NCI-H128 (cell line): ENCODE measurements around the gene USP3.
A peak's percentile ranks its signal among the peaks of the same experiment; 100 is the strongest.

Source experiments
- DNase-seq: peaks from one replicate; lab custom pipeline; 2025; ENCODE audit not compliant: unreplicated experiment; lab: John Stamatoyannopoulos, UW

The USP3 gene

DNA sequence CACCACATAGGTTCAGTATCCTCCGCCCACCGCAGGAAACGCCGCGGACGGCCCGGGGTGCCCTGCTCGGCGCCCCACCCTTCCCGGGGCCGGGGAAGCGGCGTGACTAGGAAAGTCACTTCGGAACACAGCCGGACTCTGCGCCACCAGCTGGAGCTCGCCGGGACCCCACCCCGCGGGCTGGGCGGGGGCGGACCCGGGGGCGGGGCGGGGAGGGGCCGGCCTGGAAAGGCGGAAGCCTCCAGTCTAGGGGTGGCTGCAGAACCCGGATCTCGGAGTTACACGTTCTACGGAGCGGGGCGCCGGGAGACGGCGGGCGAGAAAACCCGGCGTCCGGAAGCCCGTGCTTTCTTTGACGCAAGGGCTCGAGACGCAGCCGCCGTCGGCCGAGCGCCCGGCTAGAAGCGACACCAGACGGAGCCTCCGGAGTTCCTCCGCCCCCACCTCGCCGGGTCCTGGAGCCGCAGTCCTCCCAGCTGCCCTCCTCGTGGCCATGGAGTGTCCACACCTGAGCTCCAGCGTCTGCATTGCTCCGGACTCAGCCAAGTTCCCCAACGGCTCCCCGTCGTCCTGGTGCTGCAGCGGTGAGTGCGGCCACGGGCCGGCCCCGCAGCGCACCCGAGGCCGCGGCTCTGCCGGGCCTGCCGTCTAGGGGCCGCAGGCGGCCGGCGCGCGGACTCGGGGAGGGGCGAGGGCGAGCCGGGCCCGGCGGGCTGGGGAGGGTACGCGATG, at the start of gene USP3:
TSS of gene USP3 (plus strand) at position 347 of the 732 bp plus-strand sequence. CDS start at position 494, 147 bp downstream.
- DNase-seq, result peak; percentile 78

DNA sequence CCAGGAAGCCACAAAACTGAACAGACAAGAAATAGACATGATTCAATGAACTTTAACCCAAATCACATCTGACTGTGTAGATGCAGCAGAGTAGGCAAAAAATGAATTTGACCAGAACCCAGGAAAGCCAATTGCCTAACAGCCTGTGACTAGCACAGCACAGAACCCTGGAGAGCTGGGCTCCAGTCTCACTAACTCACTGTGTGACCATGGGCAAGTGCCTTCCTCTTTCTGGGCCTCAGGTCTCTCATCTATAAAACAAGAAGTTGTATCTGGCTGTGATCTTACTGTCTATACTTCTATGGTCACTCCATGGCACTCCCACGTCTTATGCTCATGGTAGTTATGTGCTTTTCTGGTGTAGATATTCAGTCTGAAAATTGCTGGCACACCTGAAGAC, 48.1 kb upstream of the USP3 start:
- DNase-seq, result no peak

- no peak for DNase-seq
Measured at GRCh38 chr15:63457379-63457778, 47.0 kb upstream of the USP3 start.

- no peak for DNase-seq
Measured at GRCh38 chr15:63458026-63458425, 46.4 kb upstream of the USP3 start.

GRCh38 chr15:63458794-63459395, 45.5 kb upstream of the USP3 start:
- DNase-seq, result no peak

DNA sequence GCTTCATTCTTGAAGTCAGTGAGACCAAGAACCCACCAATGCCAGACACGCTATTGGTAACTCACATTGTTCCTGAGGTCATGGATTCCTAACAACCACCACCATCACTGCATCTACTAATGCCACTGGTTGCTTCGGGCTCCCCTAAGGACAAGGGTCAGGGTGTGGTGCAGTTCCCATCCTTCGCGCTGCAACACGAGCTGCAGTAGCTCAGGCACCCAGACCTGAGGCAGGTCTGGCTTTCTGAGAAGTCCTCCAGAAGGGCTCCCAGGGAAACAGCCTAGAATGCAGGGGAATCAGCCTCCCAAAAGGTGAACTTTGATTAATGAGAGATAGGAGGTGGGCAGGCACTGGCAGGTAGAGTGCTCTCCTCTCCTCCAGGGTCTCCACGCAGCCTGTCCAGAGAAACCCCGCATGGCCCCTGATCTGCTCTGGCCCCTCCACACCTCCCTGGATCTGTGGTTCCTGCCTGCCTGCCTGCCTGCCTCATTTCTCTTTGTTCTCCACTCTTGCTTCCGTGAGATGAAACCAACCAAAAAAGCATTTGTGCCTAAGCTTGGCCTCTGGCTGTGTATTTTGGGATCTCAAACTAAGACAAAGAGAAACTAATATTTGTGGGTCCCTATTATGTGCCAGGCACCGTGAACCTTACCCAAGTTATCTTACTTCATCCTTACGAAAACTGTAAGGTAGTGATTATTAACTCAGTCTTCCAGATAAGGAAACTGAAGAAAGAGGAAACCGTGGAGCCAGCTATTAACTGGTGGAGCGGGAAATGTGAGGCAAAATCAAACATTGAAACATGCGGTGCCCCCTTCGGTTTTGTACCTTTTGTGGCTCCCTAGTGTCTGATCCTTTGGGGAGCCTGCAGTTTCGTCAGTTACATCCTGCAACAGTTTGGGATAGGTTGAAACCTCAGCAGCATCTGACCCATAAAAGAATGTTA, 43.9 kb upstream of the USP3 start:
- no peak for DNase-seq

- DNase-seq, result no peak
Measured at GRCh38 chr15:63461230-63461985, 43.0 kb upstream of the USP3 start.

DNA sequence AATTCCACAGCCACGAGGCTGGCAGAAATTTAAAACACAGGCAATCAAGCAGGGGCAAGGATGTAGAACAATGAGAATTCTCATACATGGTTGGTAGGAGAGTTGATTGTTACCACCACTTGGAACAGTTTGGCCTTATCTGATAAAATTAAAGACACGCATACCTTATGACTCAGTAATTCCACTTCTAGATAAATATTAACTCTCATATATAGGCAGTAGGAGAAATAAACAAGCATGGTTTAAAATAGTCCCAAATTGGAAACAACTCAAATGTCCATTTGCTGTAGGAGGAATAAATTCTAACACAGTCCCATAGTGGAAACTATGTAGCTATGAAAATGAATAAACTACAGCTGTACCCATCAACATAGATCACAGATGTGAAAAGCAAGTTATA, 42.3 kb upstream of the USP3 start:
- DNase-seq, result no peak

GRCh38 chr15:63463036-63463435, 41.4 kb upstream of the USP3 start:
- no peak for DNase-seq

DNA sequence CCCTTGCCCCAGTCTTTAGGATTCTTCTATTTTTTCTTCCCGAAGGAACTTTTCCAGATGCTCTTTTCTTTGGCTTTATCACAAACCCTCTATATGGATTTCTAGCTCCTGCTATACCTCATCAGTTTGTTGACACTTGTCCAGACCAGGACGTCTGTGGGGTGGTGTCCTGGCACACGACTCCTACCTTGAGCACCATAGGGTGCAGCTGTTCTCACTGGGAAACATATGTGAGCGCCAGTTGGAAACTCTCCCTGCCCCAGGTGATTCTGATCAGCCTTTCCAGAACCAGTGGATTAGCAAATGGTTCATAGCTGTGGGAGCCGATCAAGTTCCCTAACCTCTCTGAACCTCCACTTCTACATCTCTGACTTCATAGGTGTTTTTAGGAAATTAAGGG, 40.6 kb upstream of the USP3 start:
- no peak for DNase-seq

- no peak for DNase-seq
Measured at GRCh38 chr15:63465104-63465503, 39.3 kb upstream of the USP3 start.

DNA sequence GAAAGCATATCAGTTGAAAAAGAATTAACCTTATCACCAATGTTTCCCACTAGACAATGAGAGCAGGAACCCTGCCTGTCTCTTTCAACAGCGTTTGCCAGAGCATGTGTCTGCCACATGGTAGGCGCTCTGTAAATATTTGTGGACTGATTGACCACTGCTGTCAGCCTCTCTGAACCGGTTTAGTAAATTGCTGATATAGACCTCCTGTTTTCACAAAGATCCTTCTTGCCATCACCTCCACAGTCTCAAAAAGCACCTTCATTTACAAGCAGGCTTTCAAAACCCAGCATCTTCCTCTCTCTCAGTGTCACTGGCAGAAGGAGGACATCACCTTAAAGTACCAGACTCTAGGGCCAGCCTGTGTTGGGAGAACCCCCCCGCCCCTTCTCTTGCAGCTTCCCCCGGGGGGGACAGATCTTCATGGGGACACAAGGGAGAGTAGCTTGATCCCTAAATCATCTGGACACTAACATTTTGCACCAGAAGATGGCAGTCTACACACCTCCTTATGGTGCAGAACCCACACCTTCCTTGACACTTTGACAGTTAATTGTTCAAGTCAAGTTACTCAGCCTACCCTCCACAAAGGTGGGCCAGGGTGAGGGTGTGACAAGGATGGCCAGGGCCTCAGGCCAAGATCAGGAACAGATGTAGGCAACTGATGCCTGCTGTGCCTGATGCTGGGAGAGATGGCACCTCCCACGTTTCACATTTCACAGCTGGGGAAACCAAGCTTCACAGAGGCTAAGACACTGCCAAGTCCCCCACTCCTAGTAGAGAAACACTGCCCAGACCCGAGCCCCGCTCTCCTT, 37.8 kb upstream of the USP3 start:
- DNase-seq, result no peak

DNA sequence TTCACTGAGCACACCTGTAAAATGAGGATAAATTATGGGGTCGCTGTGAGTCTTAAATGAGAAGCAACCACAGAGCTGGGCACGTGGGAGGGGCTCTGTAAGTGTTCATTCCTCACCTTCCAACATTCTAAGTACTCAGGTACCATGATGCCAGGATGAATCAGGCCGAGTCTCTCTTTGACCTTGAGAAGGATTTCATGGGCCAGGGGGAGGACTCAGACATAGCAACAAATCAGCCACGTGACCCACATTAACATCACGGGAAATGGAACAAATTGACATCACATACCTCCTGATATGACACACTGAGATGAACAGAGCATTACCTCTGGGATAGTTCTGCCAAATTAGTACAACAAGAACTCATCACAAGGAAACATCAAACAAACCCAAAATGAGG, 35.2 kb upstream of the USP3 start:
- DNase-seq, result no peak

- DNase-seq, result no peak
Measured at GRCh38 chr15:63469984-63470383, 34.4 kb upstream of the USP3 start.

DNA sequence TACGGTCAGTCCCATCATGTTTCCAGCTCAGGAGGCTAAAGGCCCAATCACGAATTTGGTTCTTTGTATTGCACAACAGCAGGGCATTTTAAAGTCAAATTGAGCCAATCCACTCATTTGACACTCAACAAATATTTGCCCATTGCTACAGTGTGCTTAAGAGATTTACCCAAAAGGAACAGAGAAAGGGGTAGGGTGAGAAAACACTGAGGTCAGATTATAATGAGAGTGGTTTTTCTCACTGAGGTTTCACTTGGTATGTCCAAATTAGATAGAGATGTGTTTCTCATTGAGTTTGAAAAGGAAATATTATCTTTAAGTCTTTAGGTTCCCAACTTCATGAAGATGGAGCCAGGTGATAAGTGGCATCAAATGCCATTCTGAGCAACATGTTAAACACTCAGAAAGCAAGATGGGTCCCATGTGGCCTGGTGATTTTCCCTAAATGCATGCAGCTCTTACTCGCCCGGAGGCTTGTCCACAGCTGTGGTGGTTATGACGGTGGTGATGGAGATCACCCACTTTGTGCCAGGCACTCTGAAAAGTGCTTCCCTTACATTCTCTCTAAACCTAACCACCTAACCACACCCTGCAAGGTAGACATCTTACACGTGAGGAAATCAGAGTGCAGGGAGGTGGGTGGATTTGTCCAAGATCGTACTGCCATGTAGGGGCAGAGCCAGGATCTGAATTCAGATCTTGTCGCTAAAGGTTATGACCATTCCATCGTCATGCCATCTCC, 31.2 kb upstream of the USP3 start:
- DNase-seq, result no peak

DNA sequence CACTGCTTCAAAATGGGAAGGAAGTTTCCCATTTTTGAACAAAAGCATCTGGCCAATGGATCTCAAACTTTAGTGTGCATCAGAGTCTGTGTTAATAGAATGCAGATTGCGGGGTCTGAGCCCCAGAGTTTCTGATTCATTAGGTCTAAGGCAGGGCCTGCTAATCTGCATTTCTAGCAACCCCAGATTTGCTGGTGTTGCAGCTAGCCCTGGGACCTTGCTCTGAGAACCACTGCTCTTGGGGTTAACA, 30.7 kb upstream of the USP3 start:
- no peak for DNase-seq

DNA sequence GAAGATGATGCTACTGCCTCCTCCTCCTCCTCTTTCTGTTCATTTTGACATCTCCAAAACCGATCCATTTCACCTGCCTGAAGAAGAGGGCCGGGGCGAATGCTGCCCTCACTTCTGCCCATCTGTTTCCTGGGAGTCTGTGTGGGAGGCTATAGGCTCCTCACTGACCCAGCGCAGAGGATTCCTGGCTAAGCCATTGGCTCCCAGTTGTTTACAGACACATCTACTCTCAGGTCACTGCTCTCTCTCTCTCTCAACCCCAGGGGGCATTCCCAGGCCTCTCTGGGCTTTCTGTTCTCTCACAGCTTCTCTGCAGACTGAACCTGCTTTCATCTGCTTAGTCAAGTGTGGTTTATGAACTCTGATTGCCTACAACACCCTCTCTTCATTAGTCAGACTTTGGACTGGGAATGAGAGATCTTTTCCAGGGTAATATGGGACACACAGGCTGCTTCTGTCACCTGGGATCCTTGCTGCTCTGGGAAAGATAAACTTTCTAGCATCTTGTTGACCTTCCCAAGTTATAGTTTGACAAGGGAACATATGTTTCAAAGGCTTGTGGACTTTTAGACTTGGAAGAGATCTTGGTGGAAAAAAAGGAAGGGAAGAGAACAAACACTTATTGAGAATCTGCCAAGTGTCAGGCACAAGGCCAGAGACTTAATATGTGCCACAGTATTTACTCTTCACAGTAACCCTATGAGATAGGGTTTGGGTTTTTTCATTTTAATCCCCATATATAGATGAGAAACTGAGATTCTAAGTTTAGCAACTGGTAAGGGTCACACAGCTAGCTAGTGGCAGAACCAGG, 30.2 kb upstream of the USP3 start:
- DNase-seq, result no peak

- DNase-seq, result no peak
Measured at GRCh38 chr15:63474810-63475316, 29.5 kb upstream of the USP3 start.

DNA sequence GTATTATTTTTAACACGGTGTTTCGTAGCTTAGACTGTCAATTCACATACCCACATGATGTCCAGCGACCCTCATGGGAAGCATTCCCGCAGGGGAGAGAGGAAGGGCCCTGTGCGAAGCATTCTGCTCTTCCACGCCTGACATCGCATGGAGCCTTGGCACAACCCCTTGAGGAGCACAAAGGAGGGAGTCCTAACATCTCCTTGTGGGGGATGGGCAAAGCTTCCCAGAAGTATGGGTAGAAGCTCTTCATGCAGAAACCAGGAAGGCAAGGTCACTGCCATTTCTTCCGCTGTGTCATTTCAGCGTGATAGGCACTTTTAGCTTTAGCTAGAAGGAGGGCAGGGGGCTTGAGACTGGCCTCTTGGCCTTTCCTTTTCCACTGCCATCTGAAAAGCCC, 28.7 kb upstream of the USP3 start:
- no peak for DNase-seq
